Activated T-cell treated with anti-CD3 and anti-CD28 coated beads, Interleukin-2, amount 50 U/mL, for 1 hour (primary cell): Measurements from ENCODE around the gene KIF26B.
A peak's percentile ranks its signal among the peaks of the same experiment; 100 is the strongest.
"Not testable (repeated sequence)": the region's sequence is repeated elsewhere in the genome, so short reads cannot be mapped to it uniquely, and the experiment has no call there.

Experiments used
- DNase-seq: peaks from one replicate; pipeline ENCODE4 v3.0.0-alpha.2; 2020

The KIF26B gene

DNA sequence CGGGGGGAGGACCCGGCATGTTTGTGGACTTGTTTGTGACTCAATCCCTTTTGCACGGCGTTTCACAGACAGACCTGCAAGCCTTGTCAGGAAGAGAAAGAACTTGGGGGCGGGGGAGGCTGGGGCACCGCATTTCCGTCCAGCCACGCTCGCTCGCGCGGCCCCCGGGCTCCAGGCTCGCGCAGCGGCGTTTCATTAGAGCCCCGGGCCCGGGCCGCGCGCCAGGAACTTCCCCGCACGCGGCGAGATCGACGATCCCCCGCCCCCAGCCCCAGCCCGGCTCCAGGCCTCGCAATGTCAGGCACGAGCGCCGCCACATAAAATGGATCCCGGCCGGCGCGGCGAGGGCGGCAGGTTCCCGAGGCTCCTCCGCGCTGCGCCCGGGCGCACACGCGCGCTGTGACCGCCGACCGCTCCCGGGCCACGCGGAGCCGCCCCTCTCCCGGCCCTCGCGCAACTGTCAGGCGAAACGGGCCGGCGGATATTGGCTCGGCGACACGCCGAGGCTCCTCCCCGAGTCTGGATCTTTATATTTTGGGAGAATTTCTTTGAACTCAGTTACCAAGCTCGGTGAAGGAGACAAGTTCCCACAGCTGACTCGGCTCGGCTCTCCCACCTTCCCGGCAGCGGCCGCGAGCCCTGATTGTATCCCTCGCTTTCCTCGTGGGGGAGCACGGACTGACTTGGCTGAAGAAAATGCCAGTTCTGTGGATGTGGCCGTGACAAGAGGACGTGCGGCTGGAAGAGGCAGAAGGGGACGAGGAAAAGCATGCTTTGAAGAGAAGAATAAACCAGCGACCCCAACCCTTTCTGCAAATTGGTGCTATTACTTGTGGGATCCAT lies at the start of gene KIF26B:
TSS of gene KIF26B (plus strand) at position 557 of the 843 bp plus-strand sequence. CDS start 440 bp downstream, outside the sequence.
- DNase-seq, result peak; percentile 30

DNA sequence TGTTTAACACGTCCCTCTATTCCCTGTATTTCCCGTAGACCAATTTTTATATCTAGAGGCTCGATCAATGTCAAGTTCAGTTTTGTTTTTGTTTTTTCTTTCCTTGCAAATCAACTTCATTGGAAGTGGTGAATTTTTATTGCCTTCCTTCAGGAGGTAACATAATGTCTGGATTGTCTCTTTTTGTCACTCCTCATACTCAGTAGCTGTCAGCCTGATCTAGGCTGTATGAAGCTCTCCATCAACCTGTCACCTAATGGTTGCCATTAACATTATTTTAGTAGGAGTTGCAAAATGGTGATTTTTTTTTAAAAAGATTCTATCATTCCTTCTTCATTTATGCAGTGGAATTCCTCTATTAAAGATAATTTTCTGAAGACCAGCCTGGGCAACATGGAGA lies 49.7 kb upstream of the KIF26B start:
- DNase-seq, result no peak

DNA sequence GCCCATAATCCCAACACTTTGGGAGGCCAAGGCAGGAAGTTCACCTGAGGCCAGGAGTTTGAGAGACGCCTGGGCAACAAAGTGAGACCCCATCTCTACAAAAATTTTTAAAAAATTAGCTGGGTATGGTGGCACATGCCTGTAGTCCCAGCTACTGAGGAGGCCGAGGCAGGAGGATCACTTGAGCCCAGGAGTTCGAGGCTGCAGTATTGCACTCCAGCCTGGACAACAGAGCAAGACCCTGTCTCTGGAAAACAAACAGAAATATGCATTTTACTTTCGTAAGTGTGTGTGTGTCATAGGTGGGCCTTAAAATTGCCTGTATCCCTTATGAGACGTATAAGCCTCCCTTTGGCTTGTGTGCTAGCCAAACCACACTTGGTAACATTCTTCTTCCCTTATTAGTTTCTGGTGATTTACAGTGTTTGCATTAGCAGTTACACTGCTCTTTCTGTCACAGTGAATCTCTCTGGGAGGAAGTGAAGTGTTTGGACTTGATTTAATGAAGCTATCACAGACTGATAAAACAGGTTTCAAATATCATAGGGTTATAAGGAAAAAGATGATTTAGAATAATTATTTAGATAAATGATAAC lies 48.9 kb upstream of the KIF26B start:
- DNase-seq, result no peak

DNA sequence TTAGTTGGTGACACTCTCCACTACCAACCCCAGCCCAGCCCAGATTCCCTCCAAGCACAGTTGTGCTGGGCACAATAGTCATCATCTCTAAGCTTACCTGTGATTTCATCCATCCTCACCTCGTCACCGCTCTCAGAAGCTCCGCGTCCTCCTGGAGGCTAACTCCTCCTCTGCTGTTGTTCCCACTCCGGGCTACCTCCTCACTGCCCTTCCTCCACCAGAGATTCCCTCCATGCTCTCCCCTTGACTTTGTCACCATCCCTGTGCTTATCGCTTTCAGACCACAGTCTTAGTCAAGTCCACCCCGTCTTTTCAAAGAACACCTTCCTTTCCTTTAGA lies 47.0 kb upstream of the KIF26B start:
- no peak for DNase-seq

DNA sequence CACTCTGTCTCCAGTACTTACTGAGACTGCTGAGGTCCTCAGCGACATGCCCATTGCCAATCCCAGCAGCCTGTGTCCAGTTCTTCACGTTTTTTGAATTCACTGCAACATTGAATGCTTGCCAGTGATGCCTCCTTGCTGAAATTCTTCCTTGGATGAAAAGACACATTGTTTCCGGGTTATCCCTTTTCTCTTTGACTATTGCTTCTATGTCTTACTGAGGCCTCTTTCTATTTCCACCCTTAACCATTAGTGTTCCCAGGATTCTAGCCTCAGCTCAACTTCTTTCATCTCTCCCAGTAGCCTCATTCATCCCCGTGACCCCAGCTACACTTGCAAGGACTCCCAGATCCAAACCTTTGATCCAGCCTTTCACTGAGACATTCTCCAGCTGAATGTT lies 46.5 kb upstream of the KIF26B start:
- no peak for DNase-seq

DNA sequence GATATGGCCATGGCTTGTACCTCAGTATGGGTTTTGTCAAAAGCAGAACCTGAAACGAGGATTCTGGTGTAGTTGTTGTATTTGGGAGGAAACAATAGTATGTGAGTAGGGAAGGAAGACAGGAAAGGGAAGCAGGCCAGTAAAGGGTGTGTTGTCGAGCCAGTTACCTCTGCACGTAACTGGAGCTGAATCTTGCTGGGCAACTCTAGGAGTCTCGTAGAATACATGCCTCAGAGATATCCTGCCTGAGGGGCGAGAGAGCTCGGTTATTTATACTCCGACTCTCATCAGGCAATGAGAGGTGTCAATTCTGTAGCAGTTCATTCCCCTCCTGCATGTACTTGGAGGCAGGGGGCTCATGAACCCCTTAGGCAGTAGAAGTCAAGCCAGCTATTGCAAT lies 45.9 kb upstream of the KIF26B start:
- DNase-seq, result no peak

DNA sequence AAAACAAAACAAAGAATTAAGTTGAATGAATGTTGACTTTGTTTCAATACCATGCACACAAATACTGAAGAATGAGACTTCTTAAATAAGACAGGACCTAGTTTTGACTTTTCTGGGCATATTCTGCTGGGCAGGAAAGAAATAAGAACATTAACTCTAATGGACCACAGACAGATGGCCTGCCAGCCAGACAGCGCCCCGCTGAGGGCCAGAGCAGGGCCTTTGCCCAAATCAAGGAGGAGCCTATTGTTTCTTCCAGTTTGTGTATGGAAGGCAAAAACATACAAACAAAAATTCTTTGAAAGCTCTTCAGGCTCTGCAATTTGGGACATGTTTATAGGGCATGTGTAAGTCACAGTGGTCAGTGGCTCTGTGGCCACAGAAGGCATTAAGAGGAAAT lies 44.4 kb upstream of the KIF26B start:
- no peak for DNase-seq

DNA sequence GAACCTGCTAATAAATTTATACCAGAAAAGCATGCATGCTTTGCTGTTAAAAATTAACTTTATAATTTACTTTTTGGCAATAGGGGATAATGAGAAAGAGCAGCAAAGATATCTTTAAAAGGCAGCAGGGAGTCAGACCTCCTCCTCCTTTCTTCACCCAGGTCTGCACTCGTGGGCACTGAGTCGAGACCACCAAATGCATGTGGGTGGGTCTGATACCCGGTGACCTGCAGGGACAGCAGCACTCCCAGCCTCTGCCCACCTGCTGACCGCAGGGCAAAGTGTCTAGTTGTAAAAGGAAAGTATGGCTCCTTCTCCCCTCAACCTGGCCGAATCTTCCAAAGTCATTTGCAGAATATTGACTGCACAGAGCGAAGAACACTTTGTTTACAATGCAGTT lies 43.7 kb upstream of the KIF26B start:
- no peak for DNase-seq

DNA sequence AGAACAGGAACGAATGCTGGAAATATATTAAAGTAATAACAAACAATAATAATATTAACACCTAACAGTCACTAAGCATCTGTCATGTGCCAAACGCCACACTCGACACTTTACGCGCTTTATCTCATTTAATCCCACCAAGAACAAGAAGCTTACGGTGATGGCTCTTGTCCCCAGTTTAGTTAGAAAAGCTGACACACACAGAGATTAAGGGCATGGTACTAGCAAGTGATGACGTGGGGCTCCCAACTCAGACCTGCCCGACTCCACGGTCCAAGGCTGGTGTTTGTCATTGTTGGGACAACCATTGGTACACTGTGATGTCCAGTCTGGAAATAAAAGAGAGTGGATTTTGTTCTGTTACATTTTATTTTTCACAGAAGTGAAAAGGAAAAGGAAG lies 41.1 kb upstream of the KIF26B start:
- DNase-seq, result no peak

DNA sequence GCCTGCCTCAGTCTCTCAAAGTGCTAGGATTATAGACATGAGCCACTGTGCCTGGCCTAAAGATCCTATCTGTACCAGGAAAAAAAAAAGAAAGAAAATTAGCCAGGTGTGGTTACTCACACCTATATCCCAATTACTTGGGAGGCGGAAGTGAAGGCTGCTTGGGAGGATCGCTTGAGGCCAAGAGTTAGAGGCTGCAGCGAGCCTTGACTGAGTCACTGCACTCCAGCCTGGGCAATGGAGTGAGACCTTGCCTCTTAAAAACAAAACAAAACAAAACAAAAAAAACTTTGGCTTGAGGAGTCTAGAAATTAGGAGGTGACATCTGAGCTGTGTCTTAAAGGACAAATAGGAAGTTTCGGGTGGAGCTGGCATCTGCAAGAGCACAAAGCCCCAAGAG lies 38.7 kb upstream of the KIF26B start:
- no peak for DNase-seq

DNA sequence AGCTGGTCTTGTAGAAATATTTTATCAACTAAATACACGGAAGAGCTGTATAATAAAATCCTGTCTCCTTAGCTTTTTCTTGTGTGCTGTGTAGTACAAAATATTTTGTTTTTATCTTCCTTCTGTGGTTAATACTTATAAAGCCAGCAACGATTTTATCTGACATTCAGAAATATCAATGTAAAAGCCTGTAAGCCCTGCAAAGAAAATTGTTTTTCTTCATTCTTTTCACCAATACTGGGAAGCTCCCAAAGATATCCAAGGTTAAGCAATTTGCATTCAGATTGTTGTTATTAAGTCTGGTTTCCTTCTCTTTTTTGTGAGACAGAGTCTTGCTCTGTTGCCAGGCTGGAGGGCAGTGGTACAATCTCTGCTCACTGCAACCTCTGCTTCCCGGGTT lies 38.0 kb upstream of the KIF26B start:
- no peak for DNase-seq

DNA sequence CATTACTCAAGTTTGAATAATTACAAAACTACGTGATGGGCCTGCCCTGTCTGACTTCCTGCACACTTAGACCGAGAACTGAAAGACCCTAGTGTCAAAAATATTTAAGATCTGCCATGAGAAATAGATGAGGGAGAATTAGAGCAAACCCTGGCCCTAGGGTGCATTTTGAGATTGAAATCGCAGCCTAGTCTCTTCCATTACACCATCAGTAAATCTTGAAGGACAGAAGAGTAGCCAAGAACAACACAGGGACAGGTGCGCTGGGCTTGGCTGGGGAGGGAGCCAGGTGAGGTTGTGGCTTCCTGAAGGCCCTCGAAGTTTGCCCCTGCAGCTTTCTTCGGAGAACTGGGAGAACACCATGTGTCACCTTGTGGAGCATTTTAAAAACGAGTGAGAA lies 36.7 kb upstream of the KIF26B start:
- DNase-seq, result no peak

DNA sequence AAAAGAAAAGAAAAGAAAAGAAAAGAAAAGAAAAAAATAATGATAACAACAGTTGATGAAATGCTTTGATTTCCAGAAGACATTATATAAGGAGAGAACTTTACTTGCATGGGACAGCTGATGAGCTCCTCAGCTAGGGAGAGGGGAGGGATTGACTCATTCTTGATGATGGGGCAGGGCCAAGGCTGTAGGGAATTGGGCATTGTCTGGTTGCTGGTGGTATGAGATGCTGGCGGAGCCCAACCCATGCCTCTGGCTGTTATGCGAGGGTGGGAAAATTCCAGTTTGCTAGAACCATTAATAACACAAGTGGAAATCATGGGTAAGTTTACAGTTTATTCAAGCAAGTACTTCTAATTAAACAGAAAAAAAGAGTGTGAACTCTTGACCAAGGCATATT lies 36.0 kb upstream of the KIF26B start:
- no peak for DNase-seq

DNA sequence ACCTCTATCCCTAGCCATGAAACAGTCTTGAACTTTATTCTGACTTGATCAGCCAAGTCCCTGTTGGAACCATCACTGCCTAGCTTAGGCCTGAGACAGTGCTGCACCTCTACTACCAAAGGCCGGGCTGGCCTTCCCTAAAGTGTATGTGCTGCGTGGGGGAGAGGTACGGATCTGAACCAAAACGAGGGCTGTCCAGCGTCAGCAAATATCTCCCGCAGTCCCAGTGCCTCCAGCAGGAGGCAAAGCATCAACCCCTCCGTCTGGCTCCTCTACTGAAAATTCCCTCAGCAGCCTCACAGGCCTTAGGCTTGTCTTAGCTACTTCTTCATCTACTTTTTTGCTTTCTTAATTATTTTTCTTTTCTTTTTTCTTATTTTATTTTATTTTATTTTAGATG lies 33.3 kb upstream of the KIF26B start:
- DNase-seq, result no peak

DNA sequence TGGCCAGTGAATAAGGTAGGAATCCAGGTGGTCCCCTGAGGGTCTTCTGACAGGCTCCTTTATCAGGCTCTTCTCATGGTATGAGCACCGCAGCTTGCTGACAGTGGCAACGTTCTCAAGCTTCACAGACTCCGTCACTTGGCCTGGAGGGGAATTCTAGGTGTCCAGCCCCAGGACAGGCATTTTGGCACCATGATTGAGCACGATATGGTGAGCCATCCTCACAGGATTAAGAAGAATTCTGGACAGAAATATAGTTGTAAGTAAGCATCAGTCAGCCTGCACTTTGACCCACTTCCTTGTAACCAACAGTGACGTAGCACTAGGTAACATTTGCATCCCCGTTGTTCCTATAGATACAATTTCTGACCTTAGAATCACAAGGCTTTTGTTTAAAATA lies 30.5 kb upstream of the KIF26B start:
- no peak for DNase-seq

DNA sequence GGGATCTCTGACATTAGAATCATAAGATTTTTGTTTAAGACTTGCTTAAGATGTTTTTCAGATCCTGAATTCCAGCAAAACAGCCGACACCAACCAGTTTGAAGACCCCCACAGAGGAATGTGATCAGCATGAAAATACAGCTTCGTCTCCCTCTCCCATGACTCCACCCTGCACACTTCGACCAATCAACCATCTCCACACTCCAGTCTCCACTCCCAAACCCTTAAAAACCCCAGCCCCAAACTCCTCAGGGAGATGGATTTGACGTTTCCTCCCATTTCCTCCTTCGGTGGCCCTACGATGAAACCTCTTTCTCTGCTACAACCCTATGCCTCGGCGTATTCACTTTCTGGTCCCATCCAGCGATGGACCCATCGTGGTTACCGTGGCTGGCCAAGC lies 30.1 kb upstream of the KIF26B start:
- DNase-seq, result no peak

DNA sequence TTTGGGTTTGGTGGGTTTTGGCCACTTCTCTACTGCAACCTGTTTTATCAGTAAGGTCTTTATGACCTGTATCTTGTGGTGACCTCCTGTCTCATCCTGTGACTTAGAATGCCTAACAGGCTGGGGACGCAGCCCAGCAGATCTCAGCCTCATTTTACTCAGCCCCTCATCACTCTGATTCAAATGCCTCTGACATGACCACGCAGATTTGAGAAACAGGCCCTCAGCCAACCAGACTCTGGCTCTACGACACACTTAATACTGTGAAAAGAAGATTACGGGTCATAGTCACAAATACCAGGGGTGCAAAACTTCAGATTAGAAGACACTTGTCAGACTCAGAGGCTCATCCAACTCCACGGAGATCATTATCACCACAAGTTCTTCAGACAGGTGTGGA lies 28.3 kb upstream of the KIF26B start:
- DNase-seq, result no peak

DNA sequence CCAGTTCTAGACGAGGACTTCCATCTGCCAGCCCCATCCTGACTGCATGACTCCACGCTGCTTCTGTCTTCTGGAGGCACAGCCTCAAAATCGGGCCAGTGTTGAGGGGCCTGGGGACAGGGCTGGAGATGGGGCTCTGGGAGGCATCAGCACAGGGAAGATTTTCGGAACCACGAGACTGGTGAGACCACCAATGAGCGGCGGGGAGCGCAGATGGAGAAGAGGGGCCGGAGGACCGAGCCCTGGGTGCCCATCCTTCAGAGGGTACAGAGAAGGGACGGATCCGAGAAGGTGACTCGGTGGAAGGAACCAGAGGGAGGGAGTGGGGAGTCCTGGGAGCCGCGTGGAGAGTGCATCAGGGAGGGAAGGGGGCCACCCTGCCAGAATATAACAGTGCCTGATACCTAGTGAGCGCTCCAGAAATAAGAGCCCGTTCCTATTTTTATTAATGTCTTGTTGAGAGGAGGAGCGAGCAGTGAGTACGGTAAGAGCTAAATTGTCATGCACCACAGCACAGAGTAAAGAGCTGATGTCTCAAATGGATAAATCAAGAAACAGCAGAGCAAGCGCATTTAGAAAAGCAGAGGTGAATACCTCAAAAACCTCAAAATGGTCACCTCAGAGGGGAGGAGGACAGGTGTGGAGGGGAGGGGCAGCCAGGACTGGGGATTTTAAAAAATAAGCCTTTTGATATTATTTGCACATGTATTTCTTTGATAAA lies 26.2 kb upstream of the KIF26B start:
- DNase-seq, result no peak

DNA sequence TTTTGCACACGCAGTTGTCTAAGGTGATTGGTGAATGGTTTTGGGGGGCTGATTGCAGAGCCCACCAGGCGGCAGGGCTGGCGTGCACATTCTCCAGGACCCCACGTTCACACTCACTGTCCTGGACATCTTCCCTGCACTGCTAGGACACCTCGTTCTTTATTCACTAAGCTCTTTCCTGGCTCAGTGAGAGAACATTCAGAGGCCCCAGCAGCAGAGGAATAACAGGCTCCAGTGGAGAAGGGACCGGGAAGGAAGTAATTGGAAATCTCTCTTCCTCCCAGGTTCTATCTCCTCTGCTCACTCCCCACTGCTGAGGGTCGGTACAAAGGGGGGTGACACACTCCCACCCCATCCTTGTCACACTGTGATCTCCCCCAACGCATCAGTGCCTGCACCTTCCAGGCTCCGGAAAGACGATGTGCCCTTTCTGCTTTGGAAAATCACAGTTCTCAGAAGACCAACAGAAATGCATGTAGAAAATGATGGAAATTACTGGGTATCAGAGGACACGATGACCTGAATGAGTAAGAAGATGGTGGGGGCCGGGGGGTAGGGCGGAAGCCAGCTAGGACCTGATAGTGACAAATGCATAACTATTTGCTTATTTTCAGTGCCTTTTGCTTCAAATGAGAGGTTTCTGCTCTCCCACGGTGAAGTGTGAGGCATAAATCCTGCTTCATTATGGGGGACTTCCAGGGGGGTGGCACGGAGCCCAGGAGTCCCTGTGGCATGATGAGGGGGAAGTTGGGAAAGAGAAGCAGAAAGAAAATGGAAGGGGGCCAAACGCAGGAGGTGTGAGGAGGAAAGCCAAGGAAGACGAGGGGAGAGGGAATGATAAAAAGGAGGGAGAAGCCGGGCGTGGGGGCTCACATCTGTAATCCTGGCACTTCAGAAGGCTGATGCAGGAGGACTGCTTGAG lies 25.2 kb upstream of the KIF26B start:
- DNase-seq, result no peak

DNA sequence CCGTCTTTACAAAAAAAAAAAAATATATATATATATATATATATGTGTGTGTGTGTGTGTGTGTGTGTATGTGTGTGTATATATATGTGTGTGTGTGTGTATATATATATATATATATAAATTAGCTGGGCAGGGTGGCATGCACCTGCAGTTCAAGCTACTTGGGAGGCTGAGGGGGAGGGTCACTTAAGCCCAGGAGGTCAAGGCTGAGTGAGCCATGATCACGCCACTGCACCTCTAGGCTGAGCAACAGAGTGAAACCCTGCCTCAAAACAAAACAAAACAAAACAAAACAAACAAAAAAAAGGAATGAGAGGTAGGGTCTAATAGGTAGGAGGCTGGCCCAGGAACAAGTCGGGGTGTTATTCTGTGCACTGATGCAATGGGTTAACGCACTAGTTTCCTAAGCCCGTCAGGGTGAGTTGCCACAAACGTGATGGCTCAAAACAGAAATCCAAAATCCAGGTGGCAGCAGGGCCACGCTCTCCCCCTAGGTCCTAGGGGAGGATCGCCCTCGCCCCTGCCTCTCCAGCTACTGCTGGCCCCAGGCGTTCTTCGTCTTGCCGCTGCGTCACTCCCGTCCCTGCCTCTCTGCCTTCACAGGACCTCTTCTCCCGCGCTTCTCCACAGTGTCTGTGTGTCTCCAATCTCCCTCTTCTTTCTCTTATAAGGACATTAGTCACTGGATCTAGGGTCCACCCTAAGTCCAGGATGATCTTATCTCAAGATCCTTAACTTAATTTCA lies 24.3 kb upstream of the KIF26B start:
- DNase-seq, result not testable (repeated sequence)

DNA sequence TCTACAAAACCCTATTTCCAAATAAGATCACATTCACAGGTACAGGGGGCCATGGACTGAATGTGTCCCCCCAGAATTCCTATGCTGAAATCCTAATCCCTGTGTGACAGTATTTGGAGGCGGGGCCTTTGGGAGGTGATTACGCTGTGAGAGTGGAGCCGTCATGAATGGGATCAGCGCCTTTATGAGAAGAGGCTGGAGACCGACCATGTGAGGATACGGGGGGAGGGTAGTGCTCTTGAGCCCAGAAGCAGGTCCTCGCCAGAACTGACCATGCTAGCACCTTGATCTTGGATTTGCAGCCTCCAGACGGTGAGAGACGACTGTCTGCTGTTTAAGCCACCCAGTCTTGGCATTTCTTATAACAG lies 23.8 kb upstream of the KIF26B start:
- DNase-seq, result no peak

DNA sequence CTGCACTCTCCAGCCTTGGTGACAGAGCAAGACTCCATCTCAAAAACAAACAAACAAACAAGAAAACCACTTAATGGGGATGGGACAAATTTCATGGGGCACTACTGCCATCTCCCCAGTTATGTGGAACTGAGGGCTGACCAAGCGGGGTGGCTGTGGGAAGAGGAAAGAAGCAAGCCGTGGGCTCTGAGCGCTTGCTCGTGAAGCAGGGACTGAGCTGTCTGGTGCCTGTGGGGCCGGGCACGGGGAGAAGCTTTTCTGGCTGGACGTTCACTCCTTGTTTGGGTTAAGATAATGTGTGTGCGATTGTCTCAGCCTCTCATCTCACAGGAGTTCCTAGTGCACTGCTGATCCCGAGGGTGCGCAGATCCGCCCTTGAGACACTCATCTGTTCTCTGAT lies 22.0 kb upstream of the KIF26B start:
- DNase-seq, result no peak
